H9 (cell line): ENCODE measurements around the gene RALGDS. TPM values are rescaled to one million over a fixed set of nuclear protein-coding genes. Genes with fewer than 3 reads are reported as not detected.

ENCODE experiments used
- DNase-seq: peaks from one replicate; pipeline ENCODE4 v3.0.0-alpha.2; 2017
- H2AFZ ChIP-seq: one replicate; pipeline ENCODE4 v1.6.1; 2013; ENCODE audit warnings: mild to moderate bottlenecking, low read length, control low read depth, moderate library complexity
- H2AK5ac ChIP-seq: 2 replicates; pipeline ENCODE4 v1.6.1; 2013; ENCODE audit warnings: low read length, control low read depth, mixed read lengths; ENCODE audit not compliant: insufficient read length
- H2BK120ac ChIP-seq: one replicate; pipeline ENCODE4 v1.6.1; 2013; ENCODE audit warnings: low read depth, mild to moderate bottlenecking, low read length, control low read depth, inconsistent platforms; ENCODE audit not compliant: poor library complexity, severe bottlenecking
- H2BK12ac ChIP-seq: 2 replicates; pipeline ENCODE4 v1.6.1; 2013; ENCODE audit warnings: low read length, control low read depth, mixed read lengths, low read depth; ENCODE audit not compliant: insufficient read length
- H2BK15ac ChIP-seq: 2 replicates; pipeline ENCODE4 v1.6.1; 2013; ENCODE audit warnings: low read depth, low read length, control low read depth
- H2BK20ac ChIP-seq: one replicate; pipeline ENCODE4 v1.6.1; 2013; ENCODE audit warnings: low read depth, mild to moderate bottlenecking, low read length, control low read depth, inconsistent platforms; ENCODE audit not compliant: poor library complexity, severe bottlenecking
- H2BK5ac ChIP-seq: 2 replicates; pipeline ENCODE4 v1.6.1; 2013; ENCODE audit warnings: low read length, control low read depth, mixed read lengths; ENCODE audit not compliant: insufficient read length
- H3K14ac ChIP-seq: 2 replicates; pipeline ENCODE4 v1.6.1; 2013; ENCODE audit warnings: low read length, control low read depth; ENCODE audit not compliant: insufficient read depth
- H3K18ac ChIP-seq: 2 replicates; pipeline ENCODE4 v1.6.1; 2013; ENCODE audit warnings: low read depth, mild to moderate bottlenecking, mixed read lengths, low read length, control low read depth; ENCODE audit not compliant: insufficient read length
- H3K23ac ChIP-seq: 2 replicates; pipeline ENCODE4 v1.6.1; 2013; ENCODE audit warnings: low read length, control low read depth, mixed read lengths, low read depth; ENCODE audit not compliant: insufficient read length
- H3K23me2 ChIP-seq: 2 replicates; pipeline ENCODE4 v1.6.1; 2013; ENCODE audit warnings: low read depth, mild to moderate bottlenecking, mixed read lengths, low read length, control low read depth; ENCODE audit not compliant: insufficient read length, poor library complexity, severe bottlenecking
- H3K27ac ChIP-seq: 2 replicates; pipeline ENCODE4 v1.5.1; 2013; ENCODE audit warnings: low read length, control low read depth, mixed read lengths, low read depth; ENCODE audit not compliant: insufficient read length
- H3K27me3 ChIP-seq: 2 replicates; pipeline ENCODE4 v1.6.1; 2013; ENCODE audit warnings: low read length, control low read depth, inconsistent platforms; ENCODE audit not compliant: insufficient read depth
- H3K4ac ChIP-seq: 2 replicates; pipeline ENCODE4 v1.6.1; 2013; ENCODE audit warnings: low read depth, mild to moderate bottlenecking, control low read depth, inconsistent platforms, low read length, moderate library complexity
- H3K4me1 ChIP-seq: 2 replicates; pipeline ENCODE4 v1.6.1; 2013; ENCODE audit warnings: low read length, control low read depth, inconsistent platforms; ENCODE audit not compliant: insufficient read depth
- H3K4me2 ChIP-seq: 2 replicates; pipeline ENCODE4 v1.6.1; 2013; ENCODE audit warnings: low read length, control low read depth, mixed read lengths; ENCODE audit not compliant: insufficient read length, insufficient read depth
- H3K56ac ChIP-seq: 2 replicates; pipeline ENCODE4 v1.6.1; 2013; ENCODE audit warnings: low read depth, mild to moderate bottlenecking, mixed read lengths, low read length, control low read depth; ENCODE audit not compliant: insufficient read length
- H3K79me1 ChIP-seq: 2 replicates; pipeline ENCODE4 v1.6.1; 2013; ENCODE audit warnings: low read depth, mild to moderate bottlenecking, moderate library complexity, low read length, control low read depth, inconsistent platforms; ENCODE audit not compliant: insufficient read depth, poor library complexity, severe bottlenecking
- H3K79me2 ChIP-seq: 2 replicates; pipeline ENCODE4 v1.6.1; 2013; ENCODE audit warnings: low read length, control low read depth, inconsistent platforms; ENCODE audit not compliant: insufficient read depth
- H3K9ac ChIP-seq: 2 replicates; pipeline ENCODE4 v1.6.1; 2013; ENCODE audit warnings: low read length, control low read depth, mixed read lengths; ENCODE audit not compliant: insufficient read length; ENCODE audit errors: extremely low read depth
- H3K9me3 ChIP-seq: one replicate; pipeline ENCODE4 v1.6.1; 2013; ENCODE audit warnings: low read depth, low read length, inconsistent platforms; ENCODE audit not compliant: control insufficient read depth
- H3T11ph ChIP-seq: one replicate; pipeline ENCODE4 v1.6.1; 2013; ENCODE audit warnings: mild to moderate bottlenecking, low read length, control low read depth, inconsistent platforms
- H4K20me1 ChIP-seq: one replicate; pipeline ENCODE4 v1.6.1; 2013; ENCODE audit not compliant: control insufficient read depth, insufficient read length, insufficient read depth
- H4K5ac ChIP-seq: 2 replicates; pipeline ENCODE4 v1.6.1; 2013; ENCODE audit warnings: low read depth, mild to moderate bottlenecking, mixed read lengths, low read length, control low read depth; ENCODE audit not compliant: insufficient read length
- H4K8ac ChIP-seq: replicated peaks from 2 replicates; pipeline ENCODE4 v1.6.1; 2013; ENCODE audit warnings: low read length, control low read depth, mixed read lengths, low read depth; ENCODE audit not compliant: insufficient read length
- H4K91ac ChIP-seq: 2 replicates; pipeline ENCODE4 v1.6.1; 2013; ENCODE audit warnings: low read depth, mild to moderate bottlenecking, moderate library complexity, mixed read lengths, low read length, control low read depth; ENCODE audit not compliant: insufficient read length
- H3K27ac Mint-ChIP-seq, 3 experiments: 2 replicates in 2 of 3; 3 replicates in 1 of 3; pipeline ENCODE4 v1.8.0; 2020 to 2021; ENCODE audit warnings: mixed read lengths in 3 of 3, mild to moderate bottlenecking in 1 of 3, moderate library complexity in 1 of 3
- H3K27me3 Mint-ChIP-seq: 2 replicates; pipeline ENCODE4 v1.8.0; 2021; ENCODE audit warnings: low read depth, mild to moderate bottlenecking, moderate library complexity, mixed read lengths
- H3K36me3 Mint-ChIP-seq, 3 experiments: 2 replicates in 2 of 3; 3 replicates in 1 of 3; pipeline ENCODE4 v1.8.0; 2020 to 2021; ENCODE audit warnings: low read depth in 3 of 3, mixed read lengths in 3 of 3; ENCODE audit not compliant: insufficient read depth in 1 of 3
- H3K4me1 Mint-ChIP-seq, 2 experiments: 2 replicates each; pipeline ENCODE4 v1.8.0; 2020; ENCODE audit warnings: mixed read lengths in 2 of 2
- H3K4me3 Mint-ChIP-seq, 2 experiments: 2 replicates in 1 of 2; 3 replicates in 1 of 2; pipeline ENCODE4 v1.8.0; 2020 to 2021; ENCODE audit warnings: mild to moderate bottlenecking in 2 of 2, mixed read lengths in 2 of 2, moderate library complexity in 1 of 2
- H3K9me3 Mint-ChIP-seq, 2 experiments: 2 replicates in 1 of 2; 3 replicates in 1 of 2; pipeline ENCODE4 v1.8.0; 2020; ENCODE audit warnings: mild to moderate bottlenecking in 2 of 2, mixed read lengths in 2 of 2, moderate library complexity in 1 of 2
- CTCF ChIP-seq: fragments of 200-600 bp; sonication (generic); conservative IDR thresholded peaks from 3 replicates; pipeline ENCODE4 v1.8.0; 2021; ENCODE audit warnings: antibody characterized with exemption, mild to moderate bottlenecking
- WGBS: extraction: QIAGEN DNeasy Blood & Tissue Kit; methylation state at CpG from one replicate; pipeline ENCODE4 v1.1.7; 2013; ENCODE audit warnings: missing lambda C conversion rate, low lambda C conversion rate, mixed read lengths; ENCODE audit not compliant: insufficient read length; ENCODE audit errors: extremely low coverage; 5-methylcytosine and 5-hydroxymethylcytosine counted together
- total RNA-seq: library from RNA; stranded (reverse); gene quantifications from 2 replicates; pipeline ENCODE4 v1.2.1, GENCODE V29; 2021

The RALGDS gene
- total RNA-seq, 1 experiment from 2014 or later = 21.3 TPM

- H3K9me3 Mint-ChIP-seq = no peaks in the 10 kb centered on the region; a peak in 1 of 5 replicates
- no CpG with 5 or more reads among the region's 17 CpGs for WGBS
- no peak overlapping the region for H3K18ac ChIP-seq
- no peak overlapping the region for H3K4me2 ChIP-seq
- no peak overlapping the region for H3K4ac ChIP-seq
- H2AFZ ChIP-seq = no peak overlapping the region
- no peak overlapping the region for H3K4me3 Mint-ChIP-seq
- no peak overlapping the region for H3K14ac ChIP-seq
- H2AK5ac ChIP-seq = no peak overlapping the region
- H3K27ac Mint-ChIP-seq = no peak overlapping the region
- H3K27ac ChIP-seq = no peak overlapping the region
- H2BK20ac ChIP-seq = no peak overlapping the region
- H3K23ac ChIP-seq = no peak overlapping the region
- H4K5ac ChIP-seq = no peak overlapping the region
- H4K91ac ChIP-seq = no peak overlapping the region
- H3K56ac ChIP-seq = no peak overlapping the region
- H4K8ac ChIP-seq = no peak overlapping the region
- no peak for DNase-seq
- no peak overlapping the region for H3K9ac ChIP-seq
- no peak overlapping the region for H3T11ph ChIP-seq
- no peaks in the 10 kb centered on the region for H3K9me3 ChIP-seq
- H3K4me1 ChIP-seq = peaks cover 2% of the 10 kb centered on the region; the same call in 1 of the 2 replicates
- peaks cover 29 to 66% (median 61%) of the 10 kb centered on the region in 3 experiments; a peak in 6 of 7 replicates for H3K36me3 Mint-ChIP-seq
- H3K4me1 Mint-ChIP-seq = peaks cover 19 to 20% of the 10 kb centered on the region in 2 experiments
- peaks cover 3% of the 10 kb centered on the region for H4K20me1 ChIP-seq
- no peaks in the 10 kb centered on the region for H3K23me2 ChIP-seq
- no peaks in the 10 kb centered on the region for H3K27me3 ChIP-seq
- no peak overlapping the region for H2BK5ac ChIP-seq
- no peaks in the 10 kb centered on the region for H3K27me3 Mint-ChIP-seq
- H3K79me1 ChIP-seq = no peaks in the 10 kb centered on the region
- H2BK15ac ChIP-seq = no peak overlapping the region
- no peak for TF ChIP-seq CTCF
- no peaks in the 10 kb centered on the region for H3K79me2 ChIP-seq
- no peak overlapping the region for H2BK120ac ChIP-seq
- H2BK12ac ChIP-seq = no peak overlapping the region
Measured at GRCh38 chr9:133055788-133056420, 65.1 kb downstream of the RALGDS start.
